Measurements from ENCODE around the gene STARD7.

Gene STARD7

DNA sequence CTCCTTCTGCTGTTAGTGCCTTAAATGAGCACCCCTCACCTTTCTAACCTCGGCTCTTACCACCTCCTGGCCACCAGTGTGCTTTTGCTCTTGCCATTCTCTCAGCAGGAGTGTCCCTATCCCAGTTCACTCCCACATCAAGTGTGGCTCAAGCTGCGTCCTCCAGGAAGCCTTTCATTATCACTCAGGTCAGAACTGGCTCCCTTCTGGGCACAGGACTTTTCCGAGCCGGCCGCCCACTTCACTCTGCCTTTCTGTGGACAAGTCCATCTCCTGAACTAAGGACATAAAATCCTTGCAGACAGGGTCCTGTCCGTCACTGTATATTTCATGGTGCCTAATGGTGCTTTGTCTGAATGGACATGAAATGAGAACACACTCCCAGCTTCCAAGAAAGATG, 41.6 kb upstream of the STARD7 start:
- no peak overlapping the region for H3K4me3 ChIP-seq (ENCODE audit: low read depth, low read length)
- TF ChIP-seq, protein P1, sequence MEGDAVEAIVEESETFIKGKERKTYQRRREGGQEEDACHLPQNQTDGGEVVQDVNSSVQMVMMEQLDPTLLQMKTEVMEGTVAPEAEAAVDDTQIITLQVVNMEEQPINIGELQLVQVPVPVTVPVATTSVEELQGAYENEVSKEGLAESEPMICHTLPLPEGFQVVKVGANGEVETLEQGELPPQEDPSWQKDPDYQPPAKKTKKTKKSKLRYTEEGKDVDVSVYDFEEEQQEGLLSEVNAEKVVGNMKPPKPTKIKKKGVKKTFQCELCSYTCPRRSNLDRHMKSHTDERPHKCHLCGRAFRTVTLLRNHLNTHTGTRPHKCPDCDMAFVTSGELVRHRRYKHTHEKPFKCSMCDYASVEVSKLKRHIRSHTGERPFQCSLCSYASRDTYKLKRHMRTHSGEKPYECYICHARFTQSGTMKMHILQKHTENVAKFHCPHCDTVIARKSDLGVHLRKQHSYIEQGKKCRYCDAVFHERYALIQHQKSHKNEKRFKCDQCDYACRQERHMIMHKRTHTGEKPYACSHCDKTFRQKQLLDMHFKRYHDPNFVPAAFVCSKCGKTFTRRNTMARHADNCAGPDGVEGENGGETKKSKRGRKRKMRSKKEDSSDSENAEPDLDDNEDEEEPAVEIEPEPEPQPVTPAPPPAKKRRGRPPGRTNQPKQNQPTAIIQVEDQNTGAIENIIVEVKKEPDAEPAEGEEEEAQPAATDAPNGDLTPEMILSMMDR (IDR thresholded peaks at IDR 0.05; ENCODE audit: low read depth, low read length), result no peak

- no peak overlapping the region for H3K4me3 ChIP-seq (ENCODE audit: low read depth, low read length)
Observed at GRCh38 chr2:96249654-96250053, 41.0 kb upstream of the STARD7 start.

GRCh38 chr2:96248624-96249023, 40.0 kb upstream of the STARD7 start:
- TF ChIP-seq, protein P1 (IDR thresholded peaks at IDR 0.05; ENCODE audit: low read depth, low read length), result no peak
- no peak overlapping the region for H3K4me3 ChIP-seq (ENCODE audit: low read depth, low read length)

More at GRCh38 chr2:96249654-96250053, 41.0 kb upstream of the STARD7 start:
- TF ChIP-seq, protein P1 (IDR thresholded peaks at IDR 0.05; ENCODE audit: low read depth, low read length), result no peak

GRCh38 chr2:96247896-96248295, 39.3 kb upstream of the STARD7 start:
- TF ChIP-seq, protein P1 (IDR thresholded peaks at IDR 0.05; ENCODE audit: low read depth, low read length), result no peak
- no peak overlapping the region for H3K4me3 ChIP-seq (ENCODE audit: low read depth, low read length)

DNA sequence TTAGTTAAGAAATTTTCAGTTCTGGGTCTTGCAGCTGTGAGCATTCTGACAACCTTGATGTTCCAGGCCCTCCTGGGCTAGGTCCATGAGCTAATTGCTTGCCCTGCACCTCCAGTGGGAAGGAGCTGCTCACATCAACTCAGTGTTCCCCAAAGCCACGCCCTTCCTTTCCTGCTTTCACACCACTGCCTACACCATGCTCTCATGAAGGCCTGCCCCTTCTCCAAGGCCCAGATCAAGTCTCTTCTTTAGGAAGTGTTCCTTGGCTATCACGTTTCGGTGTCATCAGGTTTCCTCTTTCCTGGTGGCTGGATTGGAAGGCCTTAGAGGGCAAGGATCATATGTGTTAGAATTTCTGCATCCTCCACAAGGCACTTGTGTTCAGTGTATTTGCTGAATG, 38.4 kb upstream of the STARD7 start:
- TF ChIP-seq, protein P1 (IDR thresholded peaks at IDR 0.05; ENCODE audit: low read depth, low read length), result no peak

DNA sequence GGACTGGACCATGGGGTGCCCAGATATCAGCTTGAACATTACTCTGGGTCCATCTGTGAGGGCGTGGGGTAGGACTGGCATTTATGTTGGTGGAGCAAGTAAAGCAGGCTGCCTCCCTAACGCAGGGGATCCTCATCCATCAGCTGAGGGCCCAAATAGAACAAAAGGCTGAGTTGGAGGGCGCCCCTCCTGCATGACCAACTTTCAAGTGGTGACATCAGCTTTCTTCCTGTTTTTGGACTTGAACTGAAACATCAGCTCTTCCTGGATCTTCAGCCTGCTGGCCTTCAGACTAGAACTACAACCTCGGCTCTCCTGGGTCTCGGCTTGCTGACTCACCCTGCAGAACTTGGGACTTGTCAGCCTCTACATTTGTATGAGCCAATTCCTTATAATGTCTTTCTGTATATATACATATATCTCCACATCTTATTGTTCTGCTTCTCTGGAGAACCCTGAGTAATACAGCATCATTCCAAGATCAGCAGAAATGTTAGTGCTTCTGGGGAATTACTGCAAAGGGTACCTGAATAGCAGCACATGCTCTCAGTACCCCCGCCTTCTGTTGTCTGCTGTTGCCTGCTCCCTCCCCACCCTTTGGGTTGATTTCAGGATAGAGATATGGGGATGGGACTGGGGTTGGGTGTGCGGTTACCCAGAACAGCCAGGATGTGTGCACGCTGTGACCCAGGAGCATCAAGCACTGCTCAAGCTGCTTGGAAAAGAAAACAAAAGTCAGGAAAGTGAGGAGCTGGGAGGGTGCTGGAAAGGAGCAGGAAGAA, 37.2 kb upstream of the STARD7 start:
- no peak overlapping the region for H3K4me3 ChIP-seq (ENCODE audit: low read depth, low read length)
- TF ChIP-seq, protein P1 (IDR thresholded peaks at IDR 0.05; ENCODE audit: low read depth, low read length), result no peak

More for the DNA sequence above, 38.4 kb upstream of the STARD7 start:
- no peak overlapping the region for H3K4me3 ChIP-seq (ENCODE audit: low read depth, low read length)

DNA sequence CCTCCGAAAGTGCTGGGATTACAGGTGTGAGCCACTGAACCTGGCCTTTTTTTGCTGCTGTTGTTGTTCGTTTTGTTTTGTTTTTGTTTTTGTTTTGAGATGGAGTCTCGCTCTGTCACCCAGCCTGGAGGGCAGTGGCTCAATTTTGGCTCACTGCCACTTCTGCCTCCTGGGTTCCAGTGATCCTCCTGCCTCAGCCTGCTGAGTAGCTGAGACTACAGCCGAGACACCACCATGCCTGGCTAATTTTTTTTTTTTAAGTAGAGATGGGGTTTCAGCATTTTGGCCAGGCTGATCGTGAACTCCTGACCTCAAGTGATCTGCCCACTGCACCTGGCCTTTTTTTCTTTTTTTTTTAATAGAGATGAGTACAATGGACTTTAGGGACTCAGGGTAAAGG, 35.2 kb upstream of the STARD7 start:
- H3K4me3 ChIP-seq (ENCODE audit: low read depth, low read length), result no peak overlapping the region
- TF ChIP-seq, protein P1 (IDR thresholded peaks at IDR 0.05; ENCODE audit: low read depth, low read length), result no peak
